SK-N-SH (cell line): ENCODE data around the gene ATP6V0E1. TPM values are rescaled to one million over a fixed set of nuclear protein-coding genes. Genes with fewer than 3 reads are reported as not detected.
A peak's percentile ranks its signal among the peaks of the same experiment; 100 is the strongest.

ENCODE experiments used
- CTCF ChIA-PET: fragments of 300-600, 350-600 bp; formaldehyde crosslinking; extraction: SDS; loops from one replicate; lab custom pipeline; 2021; lab: Yijun Ruan, JAX
- POLR2A ChIA-PET: fragments of 350-600 bp; sonication (Branson Sonifier 250); formaldehyde crosslinking; extraction: SDS; loops from one replicate; lab custom pipeline; 2020; ENCODE audit warnings: antibody characterized with exemption, inconsistent platforms; lab: Yijun Ruan, JAX
- DNase-seq: peaks from one replicate; pipeline ENCODE4 v3.0.0; 2012
- H2AFZ ChIP-seq: fragments of 200-600 bp; sonication (generic); 2 replicates; pipeline ENCODE4 v1.8.1; 2016; ENCODE audit warnings: antibody characterized with exemption, mild to moderate bottlenecking, low read depth
- H3F3A ChIP-seq: fragments of 200-600 bp; sonication (generic); replicated peaks from 2 replicates; pipeline ENCODE3; 2016; ENCODE audit warnings: antibody characterized with exemption, mild to moderate bottlenecking; ENCODE audit not compliant: insufficient read depth
- H3K27ac ChIP-seq, 2 experiments: fragments of 200-500 bp in 1 of 2; fragments of 200-600 bp in 1 of 2; sonication (Bioruptor generic) in 1 of 2; sonication (generic), shearing (Covaris generic) in 1 of 2; 2 replicates each; pipeline versions ENCODE4 v1.5.1 to v1.6.1; 2014 to 2016; ENCODE audit warnings: low read depth in 2 of 2, inconsistent platforms in 1 of 2, low read length in 1 of 2, mild to moderate bottlenecking in 1 of 2, mixed read lengths in 1 of 2
- H3K27me3 ChIP-seq: fragments of 200-600 bp; sonication (generic), shearing (Covaris generic); 2 replicates; pipeline ENCODE4 v1.6.1; 2016; ENCODE audit warnings: mixed run types; ENCODE audit not compliant: insufficient read depth
- H3K36me3 ChIP-seq, 2 experiments: fragments of 200-500 bp in 1 of 2; fragments of 200-600 bp in 1 of 2; sonication (Bioruptor generic) in 1 of 2; sonication (generic) in 1 of 2; replicated peaks in 1 of 2; 2 replicates each; pipeline versions ENCODE3 to v1.5.1; 2014 to 2016; ENCODE audit warnings: low read length in 1 of 2, mild to moderate bottlenecking in 1 of 2; ENCODE audit not compliant: insufficient read depth in 2 of 2, control insufficient read depth in 1 of 2
- H3K4me1 ChIP-seq, 2 experiments: fragments of 200-500 bp in 1 of 2; fragments of 200-600 bp in 1 of 2; sonication (Bioruptor generic) in 1 of 2; sonication (generic), shearing (Covaris generic) in 1 of 2; 2 replicates each; pipeline versions ENCODE4 v1.5.1 to v1.6.1; 2014 to 2016; ENCODE audit warnings: low read depth in 1 of 2, low read length in 1 of 2, mixed run types in 1 of 2; ENCODE audit not compliant: insufficient read depth in 2 of 2, control insufficient read depth in 1 of 2
- H3K4me2 ChIP-seq: fragments of 200-600 bp; sonication (generic), shearing (Covaris generic); 2 replicates; pipeline ENCODE4 v1.6.1; 2017; ENCODE audit warnings: mixed run types
- H3K4me3 ChIP-seq, 2 experiments: fragments of 200-500 bp in 1 of 2; fragments of 200-600 bp in 1 of 2; sonication (Bioruptor generic) in 1 of 2; sonication (generic), shearing (Covaris generic) in 1 of 2; 2 replicates each; pipeline versions ENCODE4 v1.5.1 to v1.8.1; 2014 to 2016; ENCODE audit warnings: low read depth in 2 of 2, inconsistent platforms in 1 of 2, low read length in 1 of 2, mild to moderate bottlenecking in 1 of 2, mixed read lengths in 1 of 2, moderate library complexity in 1 of 2
- H3K79me2 ChIP-seq: fragments of 200-600 bp; sonication (generic); 2 replicates; pipeline ENCODE4 v1.8.1; 2017; ENCODE audit warnings: mild to moderate bottlenecking; ENCODE audit not compliant: insufficient read depth
- H3K9ac ChIP-seq: fragments of 200-600 bp; sonication (generic); 2 replicates; pipeline ENCODE4 v1.6.1; 2017; ENCODE audit warnings: mixed run types
- H3K9me2 ChIP-seq: fragments of 200-600 bp; sonication (generic); 2 replicates; pipeline ENCODE4 v1.6.1; 2017; ENCODE audit warnings: mixed run types
- H3K9me3 ChIP-seq: fragments of 200-600 bp; sonication (generic); 2 replicates; pipeline ENCODE4 v1.6.1; 2017; ENCODE audit warnings: mixed run types, mild to moderate bottlenecking, moderate library complexity
- H4K20me1 ChIP-seq: fragments of 200-600 bp; sonication (generic); 2 replicates; pipeline ENCODE4 v1.6.1; 2017; ENCODE audit warnings: mild to moderate bottlenecking, mixed run types; ENCODE audit not compliant: insufficient read depth
- CHD2 ChIP-seq: fragments of 150-350 bp; IDR thresholded peaks from 2 replicates; pipeline ENCODE4 v1.6.1; 2018; ENCODE audit warnings: low read length; ENCODE audit not compliant: partially characterized antibody
- EP300 ChIP-seq, 2 experiments: IDR thresholded peaks; 2 replicates each; pipeline versions ENCODE4 v1.4.0 to v1.6.1; 2012; ENCODE audit warnings: borderline replicate concordance in 1 of 2, low read depth in 1 of 2, low read length in 1 of 2
- EZH2phosphoT487 ChIP-seq: fragments of 200-600 bp; sonication (generic); IDR thresholded peaks from 2 replicates; pipeline ENCODE4 v1.6.1; 2017; ENCODE audit warnings: low read depth, mixed run types, mild to moderate bottlenecking, antibody characterized with exemption, moderate library complexity, borderline replicate concordance
- FOSL2 ChIP-seq: IDR thresholded peaks from 2 replicates; pipeline ENCODE4 v1.4.0; 2012; ENCODE audit warnings: low read depth, mild to moderate bottlenecking, moderate library complexity, borderline replicate concordance
- FOXM1 ChIP-seq: IDR thresholded peaks from 2 replicates; pipeline ENCODE4 v1.4.0; 2012; ENCODE audit warnings: low read depth, mild to moderate bottlenecking
- GABPA ChIP-seq: IDR thresholded peaks from 2 replicates; pipeline ENCODE4 v1.4.0; 2012; ENCODE audit warnings: low read depth, mild to moderate bottlenecking
- GATA2 ChIP-seq: sonication (generic); formaldehyde crosslinking; IDR thresholded peaks from 2 replicates; pipeline ENCODE4 v1.5.0; 2020; ENCODE audit warnings: mild to moderate bottlenecking, missing genetic modification reagents
- NFIC ChIP-seq: IDR thresholded peaks from 2 replicates; pipeline ENCODE4 v1.4.0; 2012; ENCODE audit warnings: borderline replicate concordance
- RXRA ChIP-seq: IDR thresholded peaks from 2 replicates; pipeline ENCODE4 v1.4.0; 2012; ENCODE audit warnings: low read depth, mild to moderate bottlenecking, borderline replicate concordance
- SIN3A ChIP-seq: IDR thresholded peaks from 2 replicates; pipeline ENCODE4 v1.6.1; 2012; ENCODE audit warnings: low read depth, mild to moderate bottlenecking, low read length, moderate library complexity, borderline replicate concordance
- TAF1 ChIP-seq: IDR thresholded peaks from 2 replicates; pipeline ENCODE4 v1.6.1; 2012; ENCODE audit warnings: low read depth, mild to moderate bottlenecking, low read length, moderate library complexity, borderline replicate concordance
- TCF12 ChIP-seq: IDR thresholded peaks from 2 replicates; pipeline ENCODE4 v1.4.0; 2012
- YY1 ChIP-seq: IDR thresholded peaks from 2 replicates; pipeline ENCODE4 v1.4.0; 2012; ENCODE audit warnings: low read depth, mild to moderate bottlenecking
- WGBS: methylation state at CpG from one replicate; pipeline ENCODE4 v1.1.6; 2017; ENCODE audit warnings: low lambda C conversion rate; 5-methylcytosine and 5-hydroxymethylcytosine counted together
- polyA plus RNA-seq, 3 experiments: library from polyadenylated mRNA; depleted of rRNA; stranded (reverse); fragments of >200 nt; gene quantifications; 2 replicates each; pipeline ENCODE4 v1.2.3, GENCODE V29; 2012
- TF ChIP-seq, protein P1 (sequence below): IDR thresholded peaks from 2 replicates; pipeline ENCODE4 v1.4.0; 2012; ENCODE audit warnings: low read depth
- TF ChIP-seq, protein P2 (sequence below): fragments of 200-600 bp; sonication (generic); IDR thresholded peaks from 2 replicates; pipeline ENCODE4 v1.6.1; 2017; ENCODE audit warnings: antibody characterized with exemption, mild to moderate bottlenecking, moderate library complexity
- TF ChIP-seq, protein P3 (sequence below): IDR thresholded peaks from 2 replicates; pipeline ENCODE4 v1.4.0; 2012; ENCODE audit warnings: low read depth, borderline replicate concordance
- TF ChIP-seq, protein P4 (sequence below): fragments of 150-350 bp; IDR thresholded peaks from 2 replicates; pipeline ENCODE4 v1.6.1; 2016; ENCODE audit warnings: mild to moderate bottlenecking, low read depth, low read length
- TF ChIP-seq, protein P5 (sequence below): IDR thresholded peaks from 2 replicates; pipeline ENCODE4; 2012

ATP6V0E1 gene
- polyA plus RNA-seq, 1 of the 3 experiments (the other 2 are of a cell fraction), result 243 TPM

DNA sequence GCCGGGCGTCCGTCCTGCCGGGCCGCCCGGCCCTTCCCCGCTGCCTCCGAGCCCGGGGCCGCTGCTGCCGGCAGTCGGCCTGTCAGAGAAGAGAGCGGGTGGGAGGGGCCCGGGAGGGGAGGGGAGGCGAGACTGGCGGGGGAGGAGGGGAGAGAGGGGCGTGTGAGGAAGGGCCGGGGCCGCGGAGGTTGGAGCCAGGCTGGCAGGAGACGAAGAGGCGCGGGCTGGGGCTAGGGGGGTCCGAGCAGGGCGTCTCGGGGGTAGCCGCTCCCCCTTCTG lies 73.2 kb downstream of the ATP6V0E1 start (continued):
- no peak for TF ChIP-seq TAF1

DNA sequence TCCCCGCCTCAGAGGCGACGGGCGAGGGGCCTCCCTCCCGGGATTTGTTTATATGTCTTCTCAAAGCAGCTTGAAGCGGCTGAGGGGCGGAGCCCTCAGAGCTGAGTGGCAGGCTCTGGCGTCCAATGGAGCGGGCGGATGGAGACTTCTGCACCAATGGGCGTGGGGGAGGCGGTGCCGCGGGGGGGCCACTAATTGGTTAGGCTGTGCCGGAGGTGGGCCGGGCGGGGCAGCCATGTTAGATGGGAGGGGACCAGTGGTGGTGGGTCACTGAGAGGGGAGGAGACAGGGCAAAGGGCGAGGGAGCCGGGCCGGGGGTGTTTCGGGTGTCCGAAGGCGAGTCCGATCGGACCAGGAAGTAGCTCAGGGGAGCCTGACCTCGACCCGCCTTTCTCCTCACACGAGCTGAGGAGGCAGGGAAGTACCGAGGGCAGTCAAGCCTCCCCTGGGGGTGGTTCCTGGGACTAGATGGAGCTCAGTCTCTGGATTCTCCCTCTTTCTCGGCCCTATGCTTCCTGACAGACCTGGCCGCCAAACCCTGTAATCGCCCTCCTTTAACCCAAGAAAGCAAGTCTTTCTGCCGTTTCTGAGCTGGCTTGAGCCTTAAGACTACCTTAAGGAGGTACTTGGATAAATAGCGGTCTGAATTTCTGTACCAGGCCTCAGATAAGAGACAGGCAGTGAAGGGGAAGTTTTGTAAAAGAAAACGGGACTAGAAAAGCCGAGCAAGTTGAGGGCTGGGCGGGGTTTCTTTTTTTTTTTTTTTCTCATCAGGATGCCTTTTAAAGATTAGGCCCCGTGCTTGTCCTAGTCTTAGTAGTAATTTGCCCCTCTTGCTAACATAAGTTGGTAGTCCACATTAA lies 73.7 kb downstream of the ATP6V0E1 start:
- Histone ChIP-seq H3K4me3 (peak overlapping the region; percentile 95), H3K9me3 (no peaks in the 10 kb centered on the region), H4K20me1 (no peaks in the 10 kb centered on the region; the same call in 1 of the 2 replicates), H3K27ac (peak overlapping the region; percentile 91 to 98), H3F3A (peaks cover 19% of the 10 kb centered on the region), H3K36me3 (no peaks in the 10 kb centered on the region), H3K9ac (peak overlapping the region; percentile 97), H3K4me1 (peaks cover 4 to 5% of the 10 kb centered on the region in 2 experiments; a peak in 3 of 4 replicates), H3K27me3 (no peaks in the 10 kb centered on the region), H3K79me2 (peaks cover 44% of the 10 kb centered on the region), H3K4me2 (peak overlapping the region; percentile 95), H3K9me2 (no peaks in the 10 kb centered on the region), H2AFZ (peak overlapping the region; percentile 99)
- ChIA-PET CTCF (interaction anchor here (0.9 to 1.3 kb wide), 5 partner anchors 10 to 340 kb away, joined by 3 to 5 read pairs (median 3); no protein-coding TSS in a partner anchor), POLR2A (interaction anchor here (0.7 to 1.5 kb wide), 6 partner anchors 73 to 1247 kb away, joined by 3 to 5 read pairs (median 4); partner anchors contain the start of genes ATP6V0E1, RPL26L1 and STC2)
- WGBS, result 3% methylated on average over 17 of the region's 38 CpGs
- peak; percentile 97 for DNase-seq
- TF ChIP-seq, protein P1, sequence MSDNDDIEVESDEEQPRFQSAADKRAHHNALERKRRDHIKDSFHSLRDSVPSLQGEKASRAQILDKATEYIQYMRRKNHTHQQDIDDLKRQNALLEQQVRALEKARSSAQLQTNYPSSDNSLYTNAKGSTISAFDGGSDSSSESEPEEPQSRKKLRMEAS, result peak; percentile 68
- TF ChIP-seq, protein P2, sequence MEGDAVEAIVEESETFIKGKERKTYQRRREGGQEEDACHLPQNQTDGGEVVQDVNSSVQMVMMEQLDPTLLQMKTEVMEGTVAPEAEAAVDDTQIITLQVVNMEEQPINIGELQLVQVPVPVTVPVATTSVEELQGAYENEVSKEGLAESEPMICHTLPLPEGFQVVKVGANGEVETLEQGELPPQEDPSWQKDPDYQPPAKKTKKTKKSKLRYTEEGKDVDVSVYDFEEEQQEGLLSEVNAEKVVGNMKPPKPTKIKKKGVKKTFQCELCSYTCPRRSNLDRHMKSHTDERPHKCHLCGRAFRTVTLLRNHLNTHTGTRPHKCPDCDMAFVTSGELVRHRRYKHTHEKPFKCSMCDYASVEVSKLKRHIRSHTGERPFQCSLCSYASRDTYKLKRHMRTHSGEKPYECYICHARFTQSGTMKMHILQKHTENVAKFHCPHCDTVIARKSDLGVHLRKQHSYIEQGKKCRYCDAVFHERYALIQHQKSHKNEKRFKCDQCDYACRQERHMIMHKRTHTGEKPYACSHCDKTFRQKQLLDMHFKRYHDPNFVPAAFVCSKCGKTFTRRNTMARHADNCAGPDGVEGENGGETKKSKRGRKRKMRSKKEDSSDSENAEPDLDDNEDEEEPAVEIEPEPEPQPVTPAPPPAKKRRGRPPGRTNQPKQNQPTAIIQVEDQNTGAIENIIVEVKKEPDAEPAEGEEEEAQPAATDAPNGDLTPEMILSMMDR, result no peak; the same call in 1 of the 2 replicates
- TF ChIP-seq TCF12 (peak; percentile 11; the same call in 1 of the 2 replicates), RXRA (no peak), CHD2 (peak; percentile 93), SIN3A (0 out of 2 replicates have a peak, but pooled peaks have one; percentile 80), EZH2phosphoT487 (no peak), EP300 (IDR thresholded peaks at IDR 0.05; ENCODE audit: borderline replicate concordance in 1 of 2, low read depth in 1 of 2, low read length in 1 of 2) (no peak), YY1 (peak; percentile 93), NFIC (no peak), GATA2 (CRISPR knock-in tag) (no peak), GABPA (peak; percentile 66), FOSL2 (no peak), FOXM1 (no peak), TAF1 (no peak; the same call in 1 of the 2 replicates)
- TF ChIP-seq, protein P3, sequence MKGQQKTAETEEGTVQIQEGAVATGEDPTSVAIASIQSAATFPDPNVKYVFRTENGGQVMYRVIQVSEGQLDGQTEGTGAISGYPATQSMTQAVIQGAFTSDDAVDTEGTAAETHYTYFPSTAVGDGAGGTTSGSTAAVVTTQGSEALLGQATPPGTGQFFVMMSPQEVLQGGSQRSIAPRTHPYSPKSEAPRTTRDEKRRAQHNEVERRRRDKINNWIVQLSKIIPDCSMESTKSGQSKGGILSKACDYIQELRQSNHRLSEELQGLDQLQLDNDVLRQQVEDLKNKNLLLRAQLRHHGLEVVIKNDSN, result peak; percentile 61; the same call in 1 of the 2 replicates
- TF ChIP-seq, protein P4, sequence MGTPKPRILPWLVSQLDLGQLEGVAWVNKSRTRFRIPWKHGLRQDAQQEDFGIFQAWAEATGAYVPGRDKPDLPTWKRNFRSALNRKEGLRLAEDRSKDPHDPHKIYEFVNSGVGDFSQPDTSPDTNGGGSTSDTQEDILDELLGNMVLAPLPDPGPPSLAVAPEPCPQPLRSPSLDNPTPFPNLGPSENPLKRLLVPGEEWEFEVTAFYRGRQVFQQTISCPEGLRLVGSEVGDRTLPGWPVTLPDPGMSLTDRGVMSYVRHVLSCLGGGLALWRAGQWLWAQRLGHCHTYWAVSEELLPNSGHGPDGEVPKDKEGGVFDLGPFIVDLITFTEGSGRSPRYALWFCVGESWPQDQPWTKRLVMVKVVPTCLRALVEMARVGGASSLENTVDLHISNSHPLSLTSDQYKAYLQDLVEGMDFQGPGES, result peak; percentile 90
- TF ChIP-seq, protein P5, sequence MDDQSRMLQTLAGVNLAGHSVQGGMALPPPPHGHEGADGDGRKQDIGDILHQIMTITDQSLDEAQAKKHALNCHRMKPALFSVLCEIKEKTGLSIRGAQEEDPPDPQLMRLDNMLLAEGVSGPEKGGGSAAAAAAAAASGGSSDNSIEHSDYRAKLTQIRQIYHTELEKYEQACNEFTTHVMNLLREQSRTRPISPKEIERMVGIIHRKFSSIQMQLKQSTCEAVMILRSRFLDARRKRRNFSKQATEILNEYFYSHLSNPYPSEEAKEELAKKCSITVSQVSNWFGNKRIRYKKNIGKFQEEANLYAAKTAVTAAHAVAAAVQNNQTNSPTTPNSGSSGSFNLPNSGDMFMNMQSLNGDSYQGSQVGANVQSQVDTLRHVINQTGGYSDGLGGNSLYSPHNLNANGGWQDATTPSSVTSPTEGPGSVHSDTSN, result peak; percentile 100
